HG03575 (cell line): ENCODE measurements around the gene SUSD1.

Source experiments
- ATAC-seq: cut with Tn5 transposase; IDR thresholded peaks from one replicate; pipeline ENCODE4 v1.9.1; 2021; ENCODE audit not compliant: unreplicated experiment, insufficient number of reproducible peaks, low FRiP score; ENCODE audit errors: extremely low read depth

SUSD1 gene

DNA sequence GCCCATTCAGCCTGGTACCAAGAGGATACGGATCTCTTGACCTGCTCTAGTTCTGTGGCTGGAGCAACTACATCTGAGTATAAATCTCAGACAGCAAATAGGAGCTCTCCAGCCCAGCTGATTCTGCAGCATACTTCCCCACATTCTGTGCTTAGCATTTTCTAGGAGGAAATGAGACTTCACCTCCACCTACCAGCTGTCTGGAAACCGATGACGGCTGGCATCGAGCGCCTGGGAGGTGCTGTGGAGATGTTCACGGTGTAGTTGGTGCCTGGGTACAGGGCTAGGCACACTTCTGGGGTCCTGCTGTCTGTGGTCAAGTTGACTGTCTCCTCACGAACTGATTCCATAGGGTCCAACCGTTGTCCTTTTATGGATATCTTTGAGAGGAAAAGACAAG, 63.6 kb downstream of the SUSD1 start:
- no peak for ATAC-seq

DNA sequence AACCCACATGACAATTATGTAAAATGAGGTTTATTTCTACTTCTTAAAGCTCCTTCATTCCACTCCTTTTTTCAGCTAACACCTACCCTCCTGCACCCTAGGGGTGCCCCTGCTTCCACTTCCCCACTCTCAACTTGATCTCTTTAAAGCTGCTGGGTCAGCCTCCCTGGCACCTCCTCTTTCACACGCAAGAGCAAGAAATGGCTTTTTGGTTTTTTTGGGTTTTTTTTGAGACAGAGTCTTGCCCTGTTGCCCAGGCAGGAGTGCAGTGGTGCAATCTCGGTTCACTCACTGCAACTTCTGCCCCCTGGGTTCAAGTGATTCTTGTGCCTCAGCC, 64.4 kb downstream of the SUSD1 start:
- no peak for ATAC-seq

DNA sequence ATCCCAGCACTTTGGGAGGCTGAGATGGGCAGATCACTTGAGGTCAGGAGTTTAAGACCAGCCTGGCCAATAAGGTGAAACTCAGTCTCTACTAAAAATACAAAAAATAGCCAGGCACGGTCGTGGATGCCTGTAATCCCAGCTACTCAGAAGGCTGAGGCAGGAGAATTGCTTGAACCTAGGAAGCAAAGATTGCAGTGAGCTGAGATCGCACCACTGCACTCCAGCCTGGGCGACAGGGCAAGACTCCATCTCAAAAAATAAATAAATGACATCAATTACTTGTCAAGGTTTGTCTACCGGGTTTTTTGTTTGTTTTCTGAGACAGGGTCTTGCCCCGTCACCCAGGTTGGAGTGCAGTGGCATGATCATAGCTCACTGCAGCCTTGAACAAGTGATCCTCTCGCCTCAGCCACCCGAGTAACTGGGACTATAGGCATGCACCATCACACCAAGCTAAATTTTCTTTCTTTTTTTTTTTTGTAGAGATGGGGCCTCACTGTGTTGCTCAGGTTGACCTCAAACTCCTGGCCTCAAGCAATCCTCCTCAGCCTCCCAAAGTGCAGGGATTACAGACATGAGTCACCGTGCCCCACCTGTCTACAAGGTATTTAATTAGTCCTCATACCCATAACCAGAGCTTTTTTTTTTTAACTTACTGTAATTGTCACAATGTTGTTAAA, 64.9 kb downstream of the SUSD1 start:
- ATAC-seq = no peak

DNA sequence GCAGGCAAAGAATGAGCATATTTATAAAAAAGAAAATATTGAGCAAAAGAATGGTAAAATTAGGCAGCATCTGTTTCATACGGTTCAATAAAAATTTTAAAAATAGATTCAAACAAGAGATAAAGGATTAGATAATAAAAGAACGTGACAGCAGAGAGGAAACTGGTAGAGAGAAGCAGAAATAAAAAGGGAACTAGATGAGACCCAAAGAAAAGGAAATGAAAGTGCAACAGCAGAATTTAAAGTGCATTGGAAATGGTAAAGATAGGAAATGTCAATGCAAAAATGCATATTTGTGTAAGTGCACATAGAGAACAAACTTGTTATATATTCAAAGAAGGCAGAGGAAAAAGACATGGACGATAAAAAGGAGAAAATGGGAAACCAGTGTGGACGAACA, 70.2 kb downstream of the SUSD1 start:
- no peak for ATAC-seq

DNA sequence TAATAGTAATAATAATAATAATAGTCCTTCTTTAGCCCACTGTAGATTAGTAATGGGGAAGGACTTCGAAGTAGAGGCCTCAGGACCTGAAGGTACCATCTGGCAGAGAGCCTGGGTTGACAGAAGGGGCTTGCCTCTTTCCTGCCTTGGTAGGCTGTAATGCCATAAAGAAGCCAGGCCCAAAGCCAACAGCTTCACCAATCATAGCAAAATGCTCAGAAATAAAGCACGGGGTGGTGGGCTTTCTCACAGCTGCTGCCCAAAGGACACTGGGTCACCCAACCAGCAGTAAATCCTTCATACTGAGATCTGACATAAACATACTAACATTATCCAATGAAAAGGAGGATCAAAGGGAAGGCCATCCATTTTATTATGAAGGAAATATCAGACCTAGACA, 70.7 kb downstream of the SUSD1 start:
- no peak for ATAC-seq

DNA sequence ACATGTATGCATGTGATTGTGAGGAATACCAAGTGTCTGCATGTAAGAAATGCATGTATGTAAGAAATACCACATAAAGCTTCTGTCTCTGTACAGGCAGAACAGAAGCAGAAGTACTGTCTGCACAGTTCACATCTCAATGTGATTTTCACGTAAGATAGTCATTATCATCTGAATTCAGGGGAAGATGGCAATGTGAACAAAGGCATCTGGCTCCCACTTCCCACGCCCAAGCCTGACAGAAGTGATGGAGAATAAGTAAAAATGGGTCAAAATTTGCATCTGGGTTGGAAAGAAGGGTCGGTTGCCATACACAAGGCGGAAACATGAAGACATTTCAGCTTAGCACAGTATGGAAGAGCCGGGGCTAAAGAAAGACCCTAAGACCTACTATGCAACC, 71.7 kb downstream of the SUSD1 start:
- ATAC-seq = no peak

DNA sequence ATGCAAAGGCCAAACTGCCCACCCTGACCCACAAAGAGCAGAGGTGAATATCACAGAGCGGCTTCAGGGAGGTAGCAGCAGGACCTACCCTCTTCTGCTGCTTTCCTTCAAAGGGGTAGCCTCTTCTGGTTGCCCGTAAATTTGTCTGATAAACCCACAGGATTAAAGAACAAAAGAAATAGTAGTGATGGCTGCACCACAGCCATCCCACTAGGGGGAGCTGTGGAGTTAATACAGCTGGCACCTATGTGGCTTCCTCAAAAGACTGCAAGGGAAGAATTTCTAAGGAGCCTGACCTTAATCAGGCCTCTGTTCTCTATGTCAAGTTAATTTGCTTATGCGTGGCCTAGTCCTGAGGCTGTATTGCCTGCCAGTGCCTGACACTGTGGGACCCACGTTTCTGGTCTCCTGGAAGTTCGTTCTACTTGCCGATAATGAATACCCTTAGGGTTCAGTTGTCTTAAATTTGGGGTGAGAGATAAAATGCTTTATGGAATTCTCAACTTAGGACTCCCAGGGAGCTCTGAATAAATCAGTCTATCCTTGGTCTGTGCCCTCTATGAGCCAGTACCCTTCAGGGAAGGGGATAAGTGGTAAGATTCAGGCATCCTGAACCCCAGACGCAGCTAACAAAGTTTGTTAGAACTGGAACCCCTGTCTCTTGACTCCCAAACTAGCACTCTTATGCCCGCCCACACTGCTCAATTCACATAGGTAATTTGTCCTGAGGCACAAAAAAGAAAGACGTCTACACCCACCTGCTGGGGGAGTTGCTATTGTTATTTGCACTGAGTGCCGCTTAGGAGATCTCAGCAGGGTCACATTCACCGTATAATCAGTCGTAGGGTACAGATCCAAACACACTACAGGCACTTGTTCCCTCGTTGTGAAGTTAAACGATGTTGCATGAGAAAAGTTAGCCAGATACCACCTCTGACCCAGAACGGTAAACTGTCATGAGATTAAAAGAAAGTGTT, 77.1 kb downstream of the SUSD1 start:
- ATAC-seq = no peak

DNA sequence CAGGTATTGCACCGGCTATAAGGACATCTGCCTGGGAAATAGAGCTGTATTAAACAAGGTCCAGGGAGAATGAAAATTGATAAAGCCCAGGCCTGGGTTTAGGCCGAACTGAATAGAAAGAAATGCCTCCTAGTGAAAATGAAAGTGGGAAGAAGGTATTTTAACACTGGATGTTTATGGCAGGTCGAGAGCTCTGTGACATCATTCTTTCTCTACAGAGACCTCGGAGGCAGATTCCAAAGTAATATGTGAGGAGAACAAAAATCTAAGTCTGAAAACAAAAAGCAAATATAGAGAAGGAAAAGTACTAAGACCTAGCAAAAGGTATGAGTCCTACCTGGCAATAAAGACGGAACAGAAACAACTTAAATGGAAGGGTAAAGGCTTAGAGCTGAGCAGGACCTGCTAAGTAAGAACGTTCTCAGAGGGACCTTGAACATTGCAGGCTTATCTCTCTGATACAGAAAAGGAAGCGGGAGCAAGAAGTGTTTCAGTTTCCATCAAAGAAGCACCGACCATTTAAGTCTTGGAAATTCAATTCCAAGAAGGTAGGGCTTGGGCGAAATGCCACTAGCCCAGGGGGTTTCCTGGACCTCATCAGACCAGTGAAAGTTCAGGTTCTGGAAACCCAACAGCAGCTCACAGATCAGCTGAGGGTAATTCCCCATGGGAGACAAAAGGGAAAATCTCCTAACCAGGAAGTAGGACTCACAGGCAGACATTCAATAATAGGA, 80.0 kb downstream of the SUSD1 start:
- no peak for ATAC-seq

DNA sequence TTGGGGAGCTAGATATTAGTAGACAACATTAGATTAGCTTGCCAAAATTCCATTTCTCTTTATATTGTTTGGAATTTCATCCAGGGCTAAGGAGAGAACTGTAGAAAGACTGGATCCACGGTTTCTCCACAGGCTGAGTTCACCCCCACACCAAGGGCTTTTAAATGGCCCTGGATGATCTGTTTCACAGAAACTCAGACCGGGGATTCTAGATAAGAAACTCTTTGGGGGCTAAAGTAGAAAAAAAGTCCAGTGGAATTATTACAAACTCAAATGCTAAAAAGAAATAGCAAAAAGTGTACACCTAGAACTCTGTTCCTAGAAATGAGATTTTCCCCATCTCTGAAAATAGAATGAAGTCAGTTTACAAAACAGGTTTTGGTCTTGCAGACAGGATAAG, 80.9 kb downstream of the SUSD1 start:
- ATAC-seq = no peak

DNA sequence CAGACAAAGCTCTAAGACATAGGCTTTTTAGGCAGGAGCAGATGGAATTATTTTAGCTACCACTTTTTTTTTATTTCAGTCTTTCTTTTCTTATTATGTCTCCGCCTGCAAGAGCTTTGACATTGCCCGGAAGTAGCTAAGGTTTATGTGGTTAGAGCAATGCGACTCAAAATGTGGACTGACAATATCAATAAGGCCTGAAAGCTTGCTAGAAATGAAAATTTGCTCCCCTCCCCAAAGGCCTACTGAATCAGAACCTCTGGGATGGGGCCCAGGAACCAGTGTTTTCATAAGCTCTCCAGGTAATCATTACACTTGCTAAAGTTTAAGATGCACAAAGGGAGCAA, 81.3 kb downstream of the SUSD1 start:
- ATAC-seq = no peak

DNA sequence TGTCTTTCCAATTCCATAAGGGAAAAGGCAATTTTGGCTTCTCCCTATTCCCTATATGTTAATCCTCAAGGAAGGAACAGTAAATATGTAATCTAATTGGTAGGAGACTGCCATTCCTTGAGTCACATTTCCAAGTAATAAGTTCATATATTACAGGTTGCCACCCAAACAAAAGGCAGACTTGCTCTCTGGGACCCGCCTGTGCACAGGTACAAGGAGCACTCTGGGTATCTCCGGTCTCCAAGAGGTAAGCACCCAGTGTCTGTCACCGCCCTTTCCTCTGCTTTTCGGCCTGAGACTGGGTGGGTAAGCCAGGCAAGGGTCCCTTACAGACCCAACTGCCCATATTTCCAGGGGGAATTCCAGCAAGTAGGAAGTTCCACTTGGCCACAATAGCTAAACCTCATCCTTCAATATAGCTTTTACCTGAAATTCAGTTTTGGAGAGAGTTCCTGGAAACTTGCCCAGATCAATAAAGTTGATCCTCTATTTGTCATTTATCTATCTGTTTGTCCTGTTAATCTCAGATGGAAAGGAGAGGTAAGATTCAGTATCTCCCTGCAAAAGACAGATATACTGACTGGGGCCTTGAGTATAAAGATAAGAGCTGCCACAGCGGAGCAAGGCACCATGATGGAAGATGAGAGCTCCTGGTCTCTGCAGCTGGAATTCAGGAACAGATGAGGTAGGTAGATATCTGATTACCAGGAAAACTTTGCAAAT, 81.8 kb downstream of the SUSD1 start:
- no peak for ATAC-seq

DNA sequence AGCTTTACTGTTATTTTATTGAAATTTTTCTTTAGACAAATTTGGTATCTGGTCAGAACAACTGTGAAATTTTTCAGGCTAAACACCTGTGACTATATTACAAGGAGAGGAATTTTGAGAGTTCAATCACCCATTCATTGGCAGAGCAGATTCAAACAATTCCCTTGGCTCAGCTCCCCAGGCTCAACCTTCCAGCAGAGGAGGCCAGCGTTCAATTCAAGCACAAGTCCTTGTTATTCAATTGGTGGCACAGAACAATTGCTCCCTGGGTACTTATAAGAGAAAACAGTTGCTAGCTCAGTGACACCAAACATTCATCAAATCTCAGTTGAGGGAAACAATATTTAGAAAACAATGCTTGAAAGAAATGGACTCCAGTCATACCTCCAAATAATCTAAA, 83.3 kb downstream of the SUSD1 start:
- no peak for ATAC-seq

DNA sequence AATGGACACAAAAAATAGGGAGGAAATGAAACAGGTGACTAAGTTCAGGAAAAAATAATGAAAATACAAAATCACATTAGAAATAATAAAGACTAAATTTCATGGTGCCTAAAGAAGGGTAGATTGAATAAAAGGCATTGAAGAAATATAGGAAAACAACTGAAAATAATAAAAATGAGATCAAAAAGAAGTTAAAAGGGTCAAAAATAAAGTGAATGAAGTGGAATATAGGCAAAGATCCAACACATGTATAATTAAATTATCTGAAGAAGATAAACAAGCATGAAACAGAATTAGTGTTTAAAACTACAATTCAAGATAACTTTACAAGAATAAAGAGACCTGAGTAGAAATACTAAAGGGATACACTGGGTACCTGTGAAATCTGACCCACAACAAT, 87.6 kb downstream of the SUSD1 start:
- ATAC-seq = no peak

DNA sequence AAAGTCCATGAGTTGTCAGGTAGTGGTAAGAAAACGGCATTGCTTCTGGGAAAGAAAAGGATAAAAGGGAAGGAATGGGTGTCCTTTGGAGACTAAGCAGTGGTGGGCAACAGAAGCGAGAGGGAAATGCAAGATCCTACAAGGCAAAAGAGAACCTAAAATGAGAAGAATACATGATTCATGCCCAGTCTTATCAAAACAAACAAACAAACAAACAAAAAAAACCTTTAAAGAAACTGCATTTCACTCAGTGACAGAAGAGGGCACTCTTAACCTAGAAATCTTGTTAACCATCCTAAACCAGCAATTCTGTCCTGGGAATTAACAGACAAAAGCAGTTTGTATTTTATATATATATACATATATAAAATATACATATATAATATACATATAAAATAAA, 88.5 kb downstream of the SUSD1 start:
- no peak for ATAC-seq

DNA sequence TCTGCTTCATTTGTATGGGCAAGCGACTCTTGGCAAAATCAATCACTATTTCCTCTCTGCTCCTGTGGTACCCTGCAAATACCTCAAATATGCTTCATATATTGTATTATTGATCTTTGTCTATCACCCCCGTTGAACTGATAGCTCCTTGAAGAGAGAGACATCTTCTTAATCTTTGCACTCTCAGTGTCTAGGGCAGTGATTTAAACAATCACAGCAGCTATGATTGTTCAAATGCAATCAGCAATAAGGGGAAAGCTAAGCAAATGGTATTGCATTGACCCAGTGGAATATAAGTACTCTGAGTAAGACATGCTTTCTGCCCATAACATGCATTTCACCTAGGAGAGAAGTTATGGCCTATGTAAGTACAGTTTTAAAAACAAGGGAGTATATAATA, 90.2 kb downstream of the SUSD1 start:
- ATAC-seq = no peak

DNA sequence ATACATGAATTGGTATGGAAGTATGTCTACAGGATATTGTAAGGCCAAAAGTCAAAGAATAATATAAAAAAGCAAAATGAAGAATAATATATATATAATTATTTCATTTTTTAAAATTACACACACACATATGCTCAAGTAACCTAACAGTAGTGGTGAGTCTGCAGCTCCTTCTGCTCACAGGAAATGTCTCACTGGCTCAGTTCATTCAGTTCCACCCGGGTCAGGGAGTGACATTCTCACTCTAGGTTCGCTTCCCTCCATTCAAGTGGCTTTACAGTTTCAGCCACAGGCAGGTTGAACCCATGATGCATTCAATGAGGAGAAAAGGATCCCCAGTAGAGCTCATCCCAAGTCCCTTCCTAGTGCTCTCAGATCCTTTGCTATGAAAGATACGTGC, 90.8 kb downstream of the SUSD1 start:
- ATAC-seq = no peak

DNA sequence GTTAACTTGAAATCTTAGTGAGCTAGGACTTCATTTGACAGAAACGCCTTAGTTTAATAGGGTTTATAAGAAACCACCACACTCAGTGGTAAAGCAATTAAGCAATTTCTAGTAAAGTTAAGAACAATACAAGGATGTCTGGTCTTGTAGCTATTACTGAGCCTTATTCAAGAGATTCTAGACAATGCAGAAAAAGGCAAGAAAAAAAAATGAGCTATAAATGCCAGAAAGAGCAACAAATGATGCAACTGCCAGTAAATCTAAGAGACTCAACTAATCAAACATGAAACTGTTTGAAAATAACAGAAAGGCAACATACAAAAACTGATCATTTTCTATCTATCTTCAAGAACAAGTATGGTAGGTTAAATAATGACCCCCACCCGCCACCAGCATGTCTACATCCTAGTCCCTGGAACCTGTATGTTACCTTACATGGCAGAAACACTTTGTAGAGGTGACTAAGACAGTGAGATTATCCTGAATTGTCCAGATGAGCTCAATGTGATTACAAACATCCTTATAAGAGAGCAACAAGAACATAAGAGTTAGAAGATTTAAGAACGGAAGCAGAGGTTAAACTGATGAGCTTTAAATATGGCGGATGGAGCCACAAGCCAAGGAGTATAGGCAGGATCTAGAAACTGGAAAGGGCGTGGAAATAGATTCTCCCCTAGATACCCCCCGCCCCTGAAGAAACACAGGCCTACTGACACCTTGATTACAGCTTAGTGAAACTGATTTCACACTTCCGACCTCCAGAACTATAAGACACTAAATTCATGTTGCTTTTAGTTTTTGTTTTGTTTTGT, 93.0 kb downstream of the SUSD1 start:
- ATAC-seq = no peak

DNA sequence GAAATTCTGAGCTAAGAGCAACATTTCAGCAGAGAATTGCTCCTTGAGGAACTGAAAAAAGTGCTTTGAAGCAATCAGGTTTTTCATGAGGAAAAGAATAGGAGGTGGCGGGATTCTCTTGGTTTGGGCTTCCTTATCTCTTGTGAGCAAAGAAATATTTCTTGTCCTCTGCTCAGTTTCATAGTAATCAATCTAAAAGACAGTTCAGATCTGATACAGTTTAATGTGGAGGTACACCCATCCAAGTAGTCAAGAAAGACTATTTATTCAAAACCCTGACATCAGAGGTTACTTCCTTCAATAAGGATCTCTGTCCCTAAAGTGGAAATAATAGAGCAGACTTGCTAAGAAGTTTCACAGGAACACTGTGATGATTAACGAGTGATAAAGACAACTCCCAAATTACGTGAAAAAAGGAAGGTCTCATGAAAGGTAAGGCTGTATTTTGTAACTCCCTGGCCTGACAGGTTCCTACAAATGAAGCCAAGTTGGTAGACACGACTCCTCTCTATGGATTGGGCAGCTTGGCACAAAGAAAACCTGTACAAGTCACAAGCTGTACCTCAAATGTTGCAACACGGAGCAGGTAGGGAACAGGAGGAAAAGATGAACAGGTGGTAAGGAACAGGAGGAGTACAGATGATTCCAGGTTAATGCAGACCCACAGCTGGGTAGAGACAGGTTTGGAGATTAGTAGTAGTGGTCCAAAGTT, 94.1 kb downstream of the SUSD1 start:
- ATAC-seq = no peak
